ENCODE results near the gene TRPV5.

TRPV5 gene

DNA sequence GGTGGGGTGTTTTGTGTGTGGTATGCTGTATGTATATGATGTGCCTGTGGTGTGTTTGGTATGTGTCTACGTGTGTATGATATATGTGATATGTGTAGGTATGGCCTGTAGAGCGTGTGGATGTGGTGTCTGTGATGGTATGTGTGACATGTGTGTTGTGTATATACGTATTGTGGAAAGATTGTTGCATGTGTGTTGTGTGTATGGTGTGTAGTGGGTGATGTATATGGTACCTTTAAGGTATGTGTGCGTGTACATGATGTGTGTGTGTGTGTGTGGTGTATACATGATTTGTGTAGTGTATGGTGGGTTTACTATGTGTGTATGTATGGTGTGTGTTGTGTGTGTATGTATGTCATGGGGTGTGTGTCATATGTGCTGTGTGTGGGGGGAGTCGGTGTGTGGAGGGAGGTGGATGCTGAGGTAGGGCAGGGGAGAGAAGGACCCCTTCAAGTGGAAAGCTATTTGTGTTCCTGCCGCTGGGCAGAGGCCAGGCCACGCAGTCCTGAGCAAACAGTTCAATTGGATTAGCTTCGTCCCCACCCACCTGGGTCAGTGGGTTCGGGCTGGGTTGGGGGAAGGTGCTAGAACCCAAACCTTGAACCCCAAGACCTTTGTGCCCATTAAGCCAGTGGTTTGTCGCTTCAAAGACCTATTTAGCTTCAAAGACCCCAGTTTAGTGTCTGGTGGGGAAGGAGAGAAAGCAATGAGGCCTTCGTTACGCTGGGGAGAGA is 46.1 kb downstream of the TRPV5 start:
- DNase-seq (ENCODE audit: insufficient read length, low spot score): no peak
- TF ChIP-seq CTCF (IDR thresholded peaks at IDR 0.05; ENCODE audit: insufficient read depth, missing control alignments): no peak
- no peak for FAIRE-seq

- no peak for TF ChIP-seq CTCF (IDR thresholded peaks at IDR 0.05; ENCODE audit: insufficient read depth, missing control alignments)
- FAIRE-seq (no peak), DNase-seq (ENCODE audit: insufficient read length, low spot score) (no peak)
These were observed 46.7 kb downstream of the TRPV5 start for GRCh38 chr7:142886866-142887265.

DNA sequence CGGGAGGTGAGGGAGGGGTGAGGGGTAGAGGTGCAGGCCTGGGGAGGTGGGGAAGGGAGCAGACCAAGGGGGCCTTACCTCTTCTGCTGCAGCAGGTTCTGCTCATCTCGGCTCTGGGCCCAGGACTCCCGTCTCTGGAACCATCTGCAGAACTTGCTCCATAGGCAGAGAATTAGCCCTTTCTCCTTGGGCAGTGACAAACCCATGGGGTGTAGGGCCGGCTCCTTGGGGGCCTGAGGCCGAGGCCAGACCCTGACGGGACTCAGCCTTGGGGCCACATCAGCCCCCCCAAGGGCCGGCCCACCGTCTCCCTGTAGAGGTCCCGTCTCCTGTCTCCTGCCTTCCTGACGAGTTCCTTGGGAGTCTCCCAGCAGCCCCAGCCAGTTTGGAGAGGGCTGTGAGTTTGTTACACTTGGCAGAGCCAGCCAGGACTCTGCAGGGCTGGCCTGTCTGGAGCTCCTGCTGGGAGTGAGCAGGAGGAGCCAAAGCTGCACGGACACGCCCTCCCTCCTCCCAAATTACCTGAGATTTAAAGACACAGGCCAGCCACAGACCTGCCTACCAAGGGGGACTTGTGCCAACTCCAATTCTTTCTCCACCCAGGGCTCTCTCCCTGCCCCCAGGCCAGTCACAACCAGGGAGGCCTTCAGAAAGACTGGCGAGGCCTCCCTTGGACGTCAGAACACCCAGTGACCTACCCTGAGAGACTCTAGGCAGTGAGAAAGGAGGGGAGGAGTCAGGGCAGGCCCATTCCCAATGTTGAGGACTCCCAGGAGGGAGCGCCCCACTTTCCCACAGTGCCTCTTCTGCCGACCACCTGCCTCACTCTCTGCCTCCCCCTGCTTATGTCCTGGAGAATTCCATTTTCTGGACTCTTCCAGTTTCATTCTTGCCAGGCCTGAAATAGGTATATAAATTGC is 48.0 kb downstream of the TRPV5 start, which contains the start of gene TRPV6:
TSS of gene TRPV6 (minus strand) at position 435 of the 920 bp plus-strand sequence.
- TF ChIP-seq CTCF (IDR thresholded peaks at IDR 0.05; ENCODE audit: insufficient read depth, missing control alignments): no peak
- DNase-seq (ENCODE audit: insufficient read length, low spot score) (no peak), FAIRE-seq (no peak)

GRCh38 chr7:142884286-142884640 is 49.3 kb downstream of the TRPV5 start:
- no peak for TF ChIP-seq CTCF (IDR thresholded peaks at IDR 0.05; ENCODE audit: insufficient read depth, missing control alignments)
- FAIRE-seq (no peak), DNase-seq (ENCODE audit: insufficient read length, low spot score) (no peak)

GRCh38 chr7:142883571-142884285 is 49.8 kb downstream of the TRPV5 start:
- TF ChIP-seq CTCF (IDR thresholded peaks at IDR 0.05; ENCODE audit: insufficient read depth, missing control alignments): no peak
- no peak for FAIRE-seq
- no peak for DNase-seq (ENCODE audit: insufficient read length, low spot score)

GRCh38 chr7:142883145-142883544 is 50.4 kb downstream of the TRPV5 start:
- DNase-seq (ENCODE audit: insufficient read length, low spot score): no peak
- no peak for FAIRE-seq
- no peak for TF ChIP-seq CTCF (IDR thresholded peaks at IDR 0.05; ENCODE audit: insufficient read depth, missing control alignments)

All from D721Med (cell line).